Nephron (organoid): ENCODE results near the gene PCBP3.
A peak's percentile ranks its signal among the peaks of the same experiment; 100 is the strongest.

Experiments used
- H3K27ac Mint-ChIP-seq, 3 experiments: 2 replicates each; pipeline ENCODE4 v1.8.0; 2020; ENCODE audit warnings: mixed read lengths in 3 of 3, mild to moderate bottlenecking in 2 of 3, moderate library complexity in 1 of 3
- H3K27me3 Mint-ChIP-seq: 2 replicates; pipeline ENCODE4 v1.8.0; 2021; ENCODE audit warnings: low read depth, mild to moderate bottlenecking, moderate library complexity, mixed read lengths
- H3K36me3 Mint-ChIP-seq: 2 replicates; pipeline ENCODE4 v1.8.0; 2020; ENCODE audit warnings: low read depth, mixed read lengths
- H3K4me1 Mint-ChIP-seq: 2 replicates; pipeline ENCODE4 v1.8.0; 2020; ENCODE audit warnings: mixed read lengths
- H3K4me3 Mint-ChIP-seq, 3 experiments: 2 replicates each; pipeline ENCODE4 v1.8.0; 2020; ENCODE audit warnings: mild to moderate bottlenecking in 3 of 3, mixed read lengths in 3 of 3, moderate library complexity in 2 of 3
- H3K9me3 Mint-ChIP-seq: 2 replicates; pipeline ENCODE4 v1.8.0; 2020; ENCODE audit warnings: mixed read lengths
- TF ChIP-seq, protein P1 (sequence below), 3 experiments: fragments of 200-600 bp; sonication (generic); IDR thresholded peaks; one replicate each; pipeline ENCODE4 v1.5.0; 2021; ENCODE audit warnings: antibody characterized with exemption in 3 of 3; ENCODE audit not compliant: unreplicated experiment in 3 of 3

Gene PCBP3

DNA sequence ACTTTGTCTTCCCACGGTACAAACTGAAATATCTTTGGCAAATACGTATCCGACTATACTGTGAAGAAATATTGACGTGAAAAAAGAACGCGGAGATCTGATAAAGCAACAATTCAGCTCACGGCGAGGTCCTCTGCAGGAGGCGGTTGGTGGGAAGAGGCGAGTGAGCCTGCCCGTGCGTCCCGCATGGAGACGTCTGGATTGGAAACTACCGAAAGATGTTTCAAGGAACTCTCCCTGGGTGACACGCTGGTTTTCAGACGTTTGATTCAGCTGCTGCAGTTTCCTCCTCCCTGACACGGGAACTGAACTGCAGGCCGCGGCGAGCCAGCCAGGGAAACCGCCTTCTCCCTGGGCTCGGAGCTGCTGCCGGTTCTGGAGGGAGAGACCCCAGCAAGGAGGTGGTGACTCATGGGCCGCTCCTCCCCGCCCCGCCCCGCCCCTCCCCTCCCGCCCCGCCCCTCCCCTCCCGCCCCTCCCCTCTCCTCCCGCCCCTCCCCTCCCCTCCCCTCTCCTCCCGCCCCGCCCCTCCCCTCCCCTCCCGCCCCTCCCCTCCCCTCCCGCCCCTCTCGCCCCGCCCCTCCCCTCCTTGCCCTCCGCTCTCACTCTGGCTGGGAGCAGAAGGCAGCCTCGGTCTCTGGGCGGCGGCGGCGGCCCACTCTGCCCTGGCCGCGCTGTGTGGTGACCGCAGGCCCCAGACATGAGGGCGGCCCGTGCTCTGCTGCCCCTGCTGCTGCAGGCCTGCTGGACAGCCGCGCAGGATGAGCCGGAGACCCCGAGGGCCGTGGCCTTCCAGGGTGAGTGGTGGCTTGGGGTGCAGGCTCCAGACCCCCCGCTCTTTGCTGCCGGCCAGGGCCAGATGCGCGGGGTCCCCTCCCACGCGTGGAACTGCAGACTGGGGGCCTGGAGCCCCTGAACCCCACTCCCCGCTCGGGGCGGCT, 337.9 kb downstream of the PCBP3 start, which contains the start of gene COL6A1:
COL6A1 (plus strand) TSS at position 620 of the 941 bp plus-strand sequence; CDS start at position 701, 81 bp downstream.
- TF ChIP-seq, protein P1, sequence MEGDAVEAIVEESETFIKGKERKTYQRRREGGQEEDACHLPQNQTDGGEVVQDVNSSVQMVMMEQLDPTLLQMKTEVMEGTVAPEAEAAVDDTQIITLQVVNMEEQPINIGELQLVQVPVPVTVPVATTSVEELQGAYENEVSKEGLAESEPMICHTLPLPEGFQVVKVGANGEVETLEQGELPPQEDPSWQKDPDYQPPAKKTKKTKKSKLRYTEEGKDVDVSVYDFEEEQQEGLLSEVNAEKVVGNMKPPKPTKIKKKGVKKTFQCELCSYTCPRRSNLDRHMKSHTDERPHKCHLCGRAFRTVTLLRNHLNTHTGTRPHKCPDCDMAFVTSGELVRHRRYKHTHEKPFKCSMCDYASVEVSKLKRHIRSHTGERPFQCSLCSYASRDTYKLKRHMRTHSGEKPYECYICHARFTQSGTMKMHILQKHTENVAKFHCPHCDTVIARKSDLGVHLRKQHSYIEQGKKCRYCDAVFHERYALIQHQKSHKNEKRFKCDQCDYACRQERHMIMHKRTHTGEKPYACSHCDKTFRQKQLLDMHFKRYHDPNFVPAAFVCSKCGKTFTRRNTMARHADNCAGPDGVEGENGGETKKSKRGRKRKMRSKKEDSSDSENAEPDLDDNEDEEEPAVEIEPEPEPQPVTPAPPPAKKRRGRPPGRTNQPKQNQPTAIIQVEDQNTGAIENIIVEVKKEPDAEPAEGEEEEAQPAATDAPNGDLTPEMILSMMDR (IDR thresholded peaks at IDR 0.05; ENCODE audit: unreplicated experiment in 3 of 3): no peak
- peak within 1 kb of the TSS in 1 of 3 experiments; percentile 74 for H3K27ac Mint-ChIP-seq
- peaks cover 18% of the 10 kb centered on the region for H3K36me3 Mint-ChIP-seq
- H3K4me3 Mint-ChIP-seq: peak within 1 kb of the TSS; percentile 82 to 88 (median 87)
- H3K4me1 Mint-ChIP-seq: peaks cover 19% of the 10 kb centered on the region
- H3K9me3 Mint-ChIP-seq: no peaks in the 10 kb centered on the region
- H3K27me3 Mint-ChIP-seq: peaks cover 15% of the 10 kb centered on the region

DNA sequence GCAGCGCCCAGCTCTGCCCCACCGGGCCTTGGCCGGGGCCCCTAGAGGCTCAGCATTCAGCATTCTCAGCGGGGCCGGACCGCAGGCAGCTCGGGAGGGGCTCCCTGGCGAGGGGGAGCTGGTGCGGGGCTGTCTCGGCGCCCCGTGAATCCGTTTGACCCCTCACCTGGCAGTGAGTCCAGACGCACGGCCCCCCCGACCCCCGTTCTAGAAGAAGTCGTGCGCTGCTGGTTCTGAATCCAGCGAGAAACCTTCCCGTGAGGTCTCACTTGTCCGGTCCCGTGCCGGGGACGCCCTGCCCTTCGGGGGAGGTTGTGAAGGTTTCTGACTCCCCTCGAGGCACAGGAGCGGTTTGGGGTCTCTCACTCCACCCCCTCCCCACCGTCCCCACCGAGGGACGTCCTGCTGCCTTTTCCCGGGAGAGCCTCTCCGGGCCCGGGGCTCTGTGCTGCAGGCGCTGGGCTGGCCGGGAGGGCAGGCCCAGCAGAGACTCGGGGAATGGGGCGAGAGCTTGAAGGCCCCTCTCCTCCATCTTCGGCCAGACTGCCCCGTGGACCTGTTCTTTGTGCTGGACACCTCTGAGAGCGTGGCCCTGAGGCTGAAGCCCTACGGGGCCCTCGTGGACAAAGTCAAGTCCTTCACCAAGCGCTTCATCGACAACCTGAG, 338.7 kb downstream of the PCBP3 start:
- Mint-ChIP-seq H3K9me3 (no peaks in the 10 kb centered on the region), H3K4me1 (peaks cover 16% of the 10 kb centered on the region), H3K4me3 (peak overlapping the region; percentile 82 to 88 (median 87)), H3K27me3 (peaks cover 15% of the 10 kb centered on the region), H3K27ac (peak overlapping the region in 1 of 3 experiments; percentile 74), H3K36me3 (peaks cover 20% of the 10 kb centered on the region)
- TF ChIP-seq, protein P1 (IDR thresholded peaks at IDR 0.05; ENCODE audit: unreplicated experiment in 3 of 3): no peak

DNA sequence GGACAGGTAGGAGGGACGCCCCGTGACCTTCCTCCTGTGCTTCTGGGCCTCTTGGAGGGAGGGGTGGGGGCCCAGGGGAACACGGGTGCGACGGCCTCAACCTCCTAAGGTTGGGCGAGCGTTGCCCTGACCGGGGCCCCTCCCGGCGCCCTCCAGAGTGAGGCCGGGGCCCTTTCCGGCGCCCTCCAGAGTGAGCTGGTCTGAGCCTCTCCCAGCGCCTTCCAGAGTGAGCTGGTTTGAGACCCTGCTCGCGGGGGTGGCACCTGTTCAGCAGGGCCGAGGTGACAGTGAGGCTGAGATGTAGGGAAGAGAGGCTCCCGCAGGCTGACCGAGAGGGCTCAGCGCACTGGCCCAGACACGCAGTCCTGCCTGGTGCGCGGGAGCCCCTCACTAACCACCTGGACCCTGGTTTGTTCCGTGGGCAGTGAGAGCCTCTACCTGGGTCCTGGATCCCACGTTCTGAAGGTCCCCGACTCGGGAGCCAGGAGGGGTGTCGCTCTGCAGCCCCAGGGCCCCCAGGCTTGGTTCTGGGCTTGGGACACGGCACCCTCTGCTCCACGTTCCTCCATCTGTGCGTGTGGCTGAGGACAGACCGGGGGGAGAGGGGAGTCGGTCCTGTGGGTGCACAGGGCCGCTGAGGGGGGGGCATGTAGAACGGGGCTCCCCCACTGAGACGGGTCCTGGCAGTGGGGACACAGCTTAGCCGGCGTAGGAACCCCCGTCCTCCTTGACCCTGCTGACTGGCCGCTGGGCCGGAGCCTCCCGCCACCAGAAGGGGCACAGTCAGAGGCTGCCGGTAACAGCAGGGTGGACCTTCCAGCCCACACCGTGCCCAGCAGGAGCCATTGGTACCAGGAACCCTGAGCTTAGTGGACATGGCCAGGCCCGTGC, 339.5 kb downstream of the PCBP3 start:
- Mint-ChIP-seq H3K4me3 (peak overlapping the region; percentile 82 to 88 (median 87)), H3K36me3 (peaks cover 21% of the 10 kb centered on the region)
- TF ChIP-seq, protein P1 (IDR thresholded peaks at IDR 0.05; ENCODE audit: unreplicated experiment in 3 of 3): no peak

DNA sequence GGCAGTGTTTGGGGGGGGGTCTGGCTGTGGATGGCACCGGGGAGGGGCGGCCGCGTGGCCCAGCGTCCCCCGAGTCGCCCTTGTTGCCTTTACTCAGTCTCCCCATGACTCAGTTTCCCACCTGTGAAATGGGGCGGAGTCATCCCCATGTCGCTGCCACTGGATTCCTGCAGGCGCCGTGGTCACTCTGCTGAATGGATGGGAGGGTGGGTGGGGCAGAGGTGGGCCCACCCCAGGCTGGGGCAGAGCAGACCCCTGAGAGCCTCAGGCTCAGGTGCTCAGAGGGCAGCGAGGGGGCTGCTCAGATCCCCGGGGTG, 340.1 kb downstream of the PCBP3 start:
- H3K27ac Mint-ChIP-seq: no peak overlapping the region
- H3K36me3 Mint-ChIP-seq: peaks cover 21% of the 10 kb centered on the region
- TF ChIP-seq, protein P1 (IDR thresholded peaks at IDR 0.05; ENCODE audit: unreplicated experiment in 3 of 3): no peak
- peaks cover 15% of the 10 kb centered on the region for H3K27me3 Mint-ChIP-seq
- peaks cover 12% of the 10 kb centered on the region for H3K4me1 Mint-ChIP-seq
- H3K9me3 Mint-ChIP-seq: no peaks in the 10 kb centered on the region
- no peak overlapping the region for H3K4me3 Mint-ChIP-seq

More for the DNA sequence above, 339.5 kb downstream of the PCBP3 start:
- H3K27ac Mint-ChIP-seq: peak overlapping the region in 1 of 3 experiments; percentile 74
- peaks cover 15% of the 10 kb centered on the region for H3K27me3 Mint-ChIP-seq
- no peaks in the 10 kb centered on the region for H3K9me3 Mint-ChIP-seq
- H3K4me1 Mint-ChIP-seq: peaks cover 16% of the 10 kb centered on the region

DNA sequence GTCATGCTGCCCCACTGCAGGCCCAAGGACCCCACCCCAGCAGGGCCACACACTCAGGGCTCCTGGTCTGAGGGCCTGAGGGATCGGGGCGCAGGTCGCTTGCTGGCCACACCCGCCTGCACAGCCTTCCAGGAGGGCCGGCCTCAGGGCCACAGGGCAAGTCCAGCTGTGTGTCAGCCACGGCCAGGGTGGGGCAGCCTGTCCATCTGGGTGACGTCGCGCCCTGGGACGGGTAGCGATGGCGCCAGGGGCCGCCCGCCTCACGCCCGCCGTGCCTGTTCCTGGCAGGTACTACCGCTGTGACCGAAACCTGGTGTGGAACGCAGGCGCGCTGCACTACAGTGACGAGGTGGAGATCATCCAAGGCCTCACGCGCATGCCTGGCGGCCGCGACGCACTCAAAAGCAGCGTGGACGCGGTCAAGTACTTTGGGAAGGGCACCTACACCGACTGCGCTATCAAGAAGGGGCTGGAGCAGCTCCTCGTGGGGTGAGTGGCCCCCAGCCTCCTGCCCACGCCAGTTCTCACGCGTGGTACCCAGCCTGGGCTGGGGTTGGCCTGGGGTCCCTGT, 340.5 kb downstream of the PCBP3 start:
- H3K9me3 Mint-ChIP-seq: no peaks in the 10 kb centered on the region
- peak overlapping the region in 1 of 3 experiments; percentile 33 for H3K4me3 Mint-ChIP-seq
- peaks cover 11% of the 10 kb centered on the region for H3K4me1 Mint-ChIP-seq
- TF ChIP-seq, protein P1 (IDR thresholded peaks at IDR 0.05; ENCODE audit: unreplicated experiment in 3 of 3): no peak
- no peak overlapping the region for H3K27ac Mint-ChIP-seq
- peaks cover 21% of the 10 kb centered on the region for H3K36me3 Mint-ChIP-seq
- peaks cover 15% of the 10 kb centered on the region for H3K27me3 Mint-ChIP-seq
